ENCODE data around the gene POU2F1. TPM values are rescaled to one million over a fixed set of nuclear protein-coding genes. Genes with fewer than 3 reads are reported as not detected.

POU2F1 gene
- total RNA-seq, 2 experiments from 2014 or later = 20.3 to 21.6 TPM

DNA sequence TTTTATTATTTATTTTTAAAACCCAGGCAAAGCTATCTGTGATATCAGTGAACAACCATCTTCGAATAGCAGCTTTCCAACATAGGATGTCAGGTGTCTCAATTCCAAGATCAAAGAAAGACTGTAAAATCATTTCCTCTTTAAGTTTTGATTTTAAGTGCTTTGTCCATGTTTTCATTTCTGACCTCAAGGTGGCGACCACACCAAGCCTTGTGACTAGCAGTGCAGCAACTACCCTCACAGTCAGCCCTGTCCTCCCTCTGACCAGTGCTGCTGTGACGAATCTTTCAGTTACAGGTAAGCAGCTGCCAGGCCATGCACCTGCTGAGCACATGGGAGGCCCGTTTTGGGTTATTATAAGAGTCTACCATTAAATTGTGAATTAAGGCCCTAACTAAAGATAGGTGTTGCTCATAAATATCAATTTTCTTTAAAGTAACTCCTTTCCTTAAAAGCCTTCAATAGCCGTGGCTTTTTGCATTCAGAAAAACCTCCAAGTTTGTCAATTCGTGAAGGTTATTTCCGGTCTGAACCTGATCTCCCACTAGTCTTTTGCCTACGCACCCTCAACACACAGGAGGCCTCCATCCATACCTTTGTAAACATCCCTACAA lies 180.7 kb downstream of the POU2F1 start:
- peaks cover 20% of the 10 kb centered on the region for H3K36me3 Mint-ChIP-seq (ENCODE audit: low read depth)
- ChIA-PET CTCF (interaction anchor here (0.5 to 3.9 kb wide), 18 partner anchors 9 to 163 kb away, joined by 3 to 41 read pairs (median 4); partner anchors contain the start of genes CD247 and CREG1), POLR2A (no interaction called here)
- no peak overlapping the region for H3K27ac Mint-ChIP-seq
- intact Hi-C loops (cut with DNase I, micrococcal nuclease) = loop anchor here (1.0 to 10.0 kb wide), 5 partner anchors 41 to 286 kb away; no protein-coding TSS in a partner anchor
- H3K4me3 Mint-ChIP-seq = no peak overlapping the region
- no peaks in the 10 kb centered on the region for H3K27me3 Mint-ChIP-seq
- ATAC-seq (peak; percentile 71), DNase-seq (peak; percentile 64)
- H3K4me1 Mint-ChIP-seq = no peaks in the 10 kb centered on the region
- H3K9me3 Mint-ChIP-seq (ENCODE audit: low read depth) = no peaks in the 10 kb centered on the region

DNA sequence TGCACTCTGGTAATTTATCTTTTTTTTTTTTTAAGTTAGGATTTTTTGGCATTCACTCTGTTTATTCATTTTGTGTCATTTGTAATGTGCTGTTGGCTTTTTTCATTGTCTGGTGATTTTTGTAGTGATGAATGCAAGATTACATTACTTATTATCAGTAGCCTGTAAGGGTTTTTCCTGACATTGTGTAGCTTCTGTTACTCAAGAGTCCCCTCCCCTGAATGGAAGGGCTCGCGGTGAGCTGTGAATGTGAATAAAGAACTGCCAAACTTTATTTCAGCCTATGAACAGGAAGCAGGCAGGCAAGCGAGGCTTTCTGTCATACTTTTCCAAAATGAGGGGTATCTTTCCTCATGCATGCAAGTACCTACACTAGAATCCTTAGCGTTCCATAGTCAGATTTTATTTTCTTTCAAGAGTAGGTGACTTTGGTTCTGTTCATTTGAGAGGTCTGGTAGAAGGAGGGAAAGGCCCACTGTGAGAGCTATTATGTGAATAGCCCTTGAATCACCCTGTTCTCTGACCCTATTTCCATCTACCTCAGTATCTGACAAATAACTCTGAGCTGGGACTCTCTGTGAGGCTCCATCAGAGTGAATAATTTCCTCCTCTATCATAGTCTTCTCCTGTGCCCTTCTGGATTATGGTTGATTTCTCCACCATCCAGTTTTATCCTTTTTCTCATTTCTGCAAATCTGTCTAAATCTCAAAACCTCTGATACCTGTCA lies 183.6 kb downstream of the POU2F1 start:
- ChIA-PET POLR2A (interaction anchor here (0.7 kb wide), 1 partner anchor 1418 kb away, joined by 3 read pairs; no protein-coding TSS in a partner anchor), CTCF (interaction anchor here (1.4 to 3.9 kb wide), 4 partner anchors 130 to 341 kb away, joined by 3 to 41 read pairs (median 7); no protein-coding TSS in a partner anchor)
- H3K27ac Mint-ChIP-seq = no peak overlapping the region
- no peak for ATAC-seq
- peaks cover 11% of the 10 kb centered on the region for H3K36me3 Mint-ChIP-seq (ENCODE audit: low read depth)
- no peaks in the 10 kb centered on the region for H3K27me3 Mint-ChIP-seq
- intact Hi-C loops (cut with DNase I, micrococcal nuclease) = loop anchor here (1.0 to 10.0 kb wide), 4 partner anchors 12 to 283 kb away; no protein-coding TSS in a partner anchor
- H3K9me3 Mint-ChIP-seq (ENCODE audit: low read depth) = no peaks in the 10 kb centered on the region
- DNase-seq = no peak
- no peak overlapping the region for H3K4me3 Mint-ChIP-seq
- H3K4me1 Mint-ChIP-seq = no peaks in the 10 kb centered on the region

- Mint-ChIP-seq H3K4me3 (no peak overlapping the region), H3K36me3 (ENCODE audit: low read depth) (peaks cover 11% of the 10 kb centered on the region), H3K27ac (no peak overlapping the region), H3K9me3 (ENCODE audit: low read depth) (no peaks in the 10 kb centered on the region), H3K27me3 (no peaks in the 10 kb centered on the region), H3K4me1 (no peaks in the 10 kb centered on the region)
- ChIA-PET CTCF (interaction anchor here (1.4 to 1.7 kb wide), 3 partner anchors 136 to 341 kb away, joined by 3 to 10 read pairs (median 4); no protein-coding TSS in a partner anchor), POLR2A (interaction anchor here (0.7 kb wide), 1 partner anchor 1418 kb away, joined by 3 read pairs; no protein-coding TSS in a partner anchor)
- ATAC-seq (no peak), DNase-seq (no peak)
- intact Hi-C loops (cut with DNase I, micrococcal nuclease) = loop anchor here (1.0 to 10.0 kb wide), 5 partner anchors 11 to 338 kb away; no protein-coding TSS in a partner anchor
These were observed 184.2 kb downstream of the POU2F1 start for GRCh38 chr1:167404908-167405307.

DNA sequence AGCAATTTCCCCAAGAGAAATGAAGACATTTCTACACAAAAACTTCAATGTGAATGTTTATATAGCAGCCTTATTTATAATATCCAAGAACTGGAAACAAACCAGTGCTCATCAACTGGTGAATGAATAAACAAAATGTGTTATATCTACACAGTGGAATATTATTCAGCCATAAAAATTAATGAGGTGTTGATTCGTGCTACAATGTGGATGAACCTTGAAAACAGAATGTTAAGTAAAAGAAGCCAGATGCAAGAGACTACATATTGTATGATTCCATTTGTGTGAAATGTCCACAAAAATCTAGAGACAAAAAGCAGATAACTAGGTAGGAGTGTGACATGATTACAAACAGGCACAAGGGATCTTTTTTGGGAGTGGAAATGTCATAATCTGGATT lies 187.7 kb downstream of the POU2F1 start:
- ATAC-seq = no peak
- intact Hi-C loops (cut with DNase I, micrococcal nuclease) = loop anchor here (5.0 to 10.0 kb wide), 2 partner anchors 144 to 341 kb away; no protein-coding TSS in a partner anchor
- Mint-ChIP-seq H3K36me3 (ENCODE audit: low read depth) (peaks cover 19% of the 10 kb centered on the region), H3K4me3 (no peak overlapping the region), H3K27ac (no peak overlapping the region), H3K27me3 (no peaks in the 10 kb centered on the region), H3K9me3 (ENCODE audit: low read depth) (no peaks in the 10 kb centered on the region), H3K4me1 (peaks cover 17% of the 10 kb centered on the region)
- POLR2A ChIA-PET = no interaction called here
- CTCF ChIA-PET = interaction anchor here (1.0 to 1.4 kb wide), 6 partner anchors 36 to 498 kb away, joined by 3 to 6 read pairs (median 3); no protein-coding TSS in a partner anchor
- no peak for DNase-seq

- Mint-ChIP-seq H3K27ac (no peak overlapping the region), H3K36me3 (ENCODE audit: low read depth) (peaks cover 21% of the 10 kb centered on the region), H3K27me3 (no peaks in the 10 kb centered on the region), H3K4me3 (no peak overlapping the region), H3K9me3 (ENCODE audit: low read depth) (no peaks in the 10 kb centered on the region), H3K4me1 (peaks cover 19% of the 10 kb centered on the region)
- ATAC-seq = no peak
- ChIA-PET CTCF (interaction anchor here (0.8 to 1.5 kb wide), 10 partner anchors 8 to 435 kb away, joined by 3 to 7 read pairs (median 4); no protein-coding TSS in a partner anchor), POLR2A (no interaction called here)
- DNase-seq = no peak
- intact Hi-C loops (cut with DNase I, micrococcal nuclease) = loop anchor here (1.0 to 10.0 kb wide), 3 partner anchors 141 to 342 kb away; no protein-coding TSS in a partner anchor
These were observed 188.5 kb downstream of the POU2F1 start for GRCh38 chr1:167409183-167409582.

DNA sequence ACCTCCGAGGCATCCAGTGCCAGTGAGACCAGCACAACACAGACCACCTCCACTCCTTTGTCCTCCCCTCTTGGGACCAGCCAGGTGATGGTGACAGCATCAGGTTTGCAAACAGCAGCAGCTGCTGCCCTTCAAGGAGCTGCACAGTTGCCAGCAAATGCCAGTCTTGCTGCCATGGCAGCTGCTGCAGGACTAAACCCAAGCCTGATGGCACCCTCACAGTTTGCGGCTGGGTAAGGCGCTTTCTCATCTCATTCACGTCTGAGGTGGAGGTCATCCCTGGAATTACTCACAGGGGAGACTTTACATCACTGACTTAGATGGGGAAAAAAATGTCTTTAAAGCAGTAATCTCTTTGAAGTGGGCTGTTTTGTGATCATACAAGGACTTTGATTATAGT lies 191.4 kb downstream of the POU2F1 start:
- peak; percentile 74 for ATAC-seq
- no peak overlapping the region for H3K4me3 Mint-ChIP-seq

GRCh38 chr1:167412920-167413319 lies 192.2 kb downstream of the POU2F1 start:
- ATAC-seq = peak; percentile 66

More for the DNA sequence above, 191.4 kb downstream of the POU2F1 start:
- Mint-ChIP-seq H3K4me1 (peaks cover 19% of the 10 kb centered on the region), H3K9me3 (ENCODE audit: low read depth) (no peaks in the 10 kb centered on the region), H3K36me3 (ENCODE audit: low read depth) (peaks cover 30% of the 10 kb centered on the region), H3K27ac (peak overlapping the region; percentile 45), H3K27me3 (no peaks in the 10 kb centered on the region)
- POLR2A ChIA-PET = no interaction called here
- DNase-seq = peak; percentile 62
- CTCF ChIA-PET = interaction anchor here (0.6 to 3.6 kb wide), 10 partner anchors 10 to 642 kb away, joined by 3 to 13 read pairs (median 4); no protein-coding TSS in a partner anchor
- intact Hi-C loops (cut with DNase I, micrococcal nuclease) = no loop called here

GRCh38 chr1:167413328-167413727 lies 192.6 kb downstream of the POU2F1 start:
- ChIA-PET POLR2A (no interaction called here), CTCF (interaction anchor here (0.6 to 3.6 kb wide), 9 partner anchors 14 to 127 kb away, joined by 3 to 13 read pairs (median 4); no protein-coding TSS in a partner anchor)
- no peak overlapping the region for H3K4me3 Mint-ChIP-seq

More at GRCh38 chr1:167412920-167413319, 192.2 kb downstream of the POU2F1 start:
- Mint-ChIP-seq H3K4me3 (no peak overlapping the region), H3K36me3 (ENCODE audit: low read depth) (peaks cover 30% of the 10 kb centered on the region), H3K9me3 (ENCODE audit: low read depth) (no peaks in the 10 kb centered on the region), H3K4me1 (peaks cover 19% of the 10 kb centered on the region), H3K27ac (peak overlapping the region; percentile 67), H3K27me3 (no peaks in the 10 kb centered on the region)
- DNase-seq = no peak
- intact Hi-C loops (cut with DNase I, micrococcal nuclease) = no loop called here
- ChIA-PET CTCF (interaction anchor here (0.6 to 3.6 kb wide), 10 partner anchors 11 to 127 kb away, joined by 3 to 13 read pairs (median 4); no protein-coding TSS in a partner anchor), POLR2A (no interaction called here)

GRCh38 chr1:167416506-167416905 lies 195.8 kb downstream of the POU2F1 start:
- ATAC-seq (no peak), DNase-seq (no peak)
- Mint-ChIP-seq H3K4me1 (peaks cover 18% of the 10 kb centered on the region), H3K4me3 (no peak overlapping the region), H3K27me3 (no peaks in the 10 kb centered on the region), H3K36me3 (ENCODE audit: low read depth) (peaks cover 28% of the 10 kb centered on the region), H3K9me3 (ENCODE audit: low read depth) (no peaks in the 10 kb centered on the region), H3K27ac (no peak overlapping the region)
- ChIA-PET CTCF (interaction anchor here (0.7 to 1.6 kb wide), 5 partner anchors 16 to 300 kb away, joined by 3 to 6 read pairs (median 3); no protein-coding TSS in a partner anchor), POLR2A (interaction anchor here (0.6 kb wide), 1 partner anchor 264 kb away, joined by 4 read pairs; no protein-coding TSS in a partner anchor)
- intact Hi-C loops (cut with DNase I, micrococcal nuclease) = loop anchor here in 1 of 2 experiments (1.0 kb wide), 1 partner anchor 12 kb away; no protein-coding TSS in a partner anchor

More at GRCh38 chr1:167413328-167413727, 192.6 kb downstream of the POU2F1 start:
- DNase-seq (no peak), ATAC-seq (no peak)
- intact Hi-C loops (cut with DNase I, micrococcal nuclease) = no loop called here
- Mint-ChIP-seq H3K9me3 (ENCODE audit: low read depth) (no peaks in the 10 kb centered on the region), H3K27ac (no peak overlapping the region), H3K27me3 (no peaks in the 10 kb centered on the region), H3K4me1 (peaks cover 19% of the 10 kb centered on the region), H3K36me3 (ENCODE audit: low read depth) (peaks cover 30% of the 10 kb centered on the region)

GRCh38 chr1:167418391-167418790 lies 197.7 kb downstream of the POU2F1 start:
- peaks cover 15% of the 10 kb centered on the region for H3K36me3 Mint-ChIP-seq (ENCODE audit: low read depth)
- peaks cover 2% of the 10 kb centered on the region for H3K4me1 Mint-ChIP-seq
- DNase-seq (no peak), ATAC-seq (no peak)
- H3K4me3 Mint-ChIP-seq = no peak overlapping the region
- no peak overlapping the region for H3K27ac Mint-ChIP-seq
- H3K27me3 Mint-ChIP-seq = no peaks in the 10 kb centered on the region
- intact Hi-C loops (cut with DNase I, micrococcal nuclease) = no loop called here
- CTCF ChIA-PET = interaction anchor here (1.0 to 1.8 kb wide), 4 partner anchors 115 to 352 kb away, joined by 3 to 8 read pairs (median 6); no protein-coding TSS in a partner anchor
- no peaks in the 10 kb centered on the region for H3K9me3 Mint-ChIP-seq (ENCODE audit: low read depth)
- POLR2A ChIA-PET = interaction anchor here (0.7 kb wide), 1 partner anchor 23 kb away, joined by 10 read pairs; no protein-coding TSS in a partner anchor

- H3K9me3 Mint-ChIP-seq (ENCODE audit: low read depth) = no peaks in the 10 kb centered on the region
- ChIA-PET POLR2A (no interaction called here), CTCF (interaction anchor here (0.8 to 1.8 kb wide), 5 partner anchors 22 to 352 kb away, joined by 3 to 8 read pairs (median 4); no protein-coding TSS in a partner anchor)
- H3K27ac Mint-ChIP-seq = no peak overlapping the region
- H3K27me3 Mint-ChIP-seq = no peaks in the 10 kb centered on the region
- peaks cover 11% of the 10 kb centered on the region for H3K36me3 Mint-ChIP-seq (ENCODE audit: low read depth)
- DNase-seq = no peak
- no peaks in the 10 kb centered on the region for H3K4me1 Mint-ChIP-seq
- H3K4me3 Mint-ChIP-seq = no peak overlapping the region
- ATAC-seq = no peak
- intact Hi-C loops (cut with DNase I, micrococcal nuclease) = no loop called here
These were observed 198.6 kb downstream of the POU2F1 start for GRCh38 chr1:167419245-167419644.

Data from activated CD4-positive, alpha-beta T cell treated with anti-CD3 and anti-CD28 coated beads for 36 hours (primary cell).